C4-2B (cell line): ENCODE measurements around the gene CAVIN1.

ENCODE experiments used
- CTCF ChIP-seq: fragments of 450-650 bp; conservative IDR thresholded peaks from 2 replicates; pipeline ENCODE4 v1.5.1; 2017; ENCODE audit warnings: mild to moderate bottlenecking
- ZFX ChIP-seq: fragments of 450-650 bp; IDR thresholded peaks from 2 replicates; pipeline ENCODE4 v1.6.1; 2017

GRCh38 chr17:42365136-42365535, 57.9 kb downstream of the CAVIN1 start:
- TF ChIP-seq CTCF (no peak), ZFX (no peak)
